ENCODE data around the gene ZSCAN30.

ZSCAN30 gene

DNA sequence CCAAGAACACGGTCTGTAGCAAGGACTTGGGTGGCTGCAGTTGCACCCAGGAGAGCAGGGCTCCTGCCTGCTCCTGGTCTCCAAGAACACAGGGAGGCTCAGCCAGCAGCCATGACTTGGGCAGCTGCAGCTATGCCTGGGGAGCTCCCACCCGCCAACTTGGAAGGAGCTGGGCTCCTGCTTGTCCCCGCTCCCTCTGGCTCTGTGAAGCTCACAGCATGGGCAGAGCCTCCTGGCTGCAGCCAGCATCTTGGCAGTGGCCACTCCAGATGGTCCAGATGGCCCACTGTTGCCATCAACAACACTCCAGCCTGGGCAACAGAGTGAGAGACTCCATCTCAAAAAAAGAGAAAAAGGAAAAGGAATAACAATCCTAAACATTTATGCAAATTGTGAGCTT, 5.2 kb downstream of the ZSCAN30 start:
- FAIRE-seq (no peak), DNase-seq (ENCODE audit: insufficient read length, low spot score) (no peak)
- TF ChIP-seq SPI1 (IDR thresholded peaks at IDR 0.05; ENCODE audit: low read depth, low read length) (no peak), TAF1 (IDR thresholded peaks at IDR 0.05; ENCODE audit: low read depth, low read length) (no peak), POLR2A (IDR thresholded peaks at IDR 0.05; ENCODE audit: low read depth, low read length) (no peak), POLR2AphosphoS5 (IDR thresholded peaks at IDR 0.05; ENCODE audit: low read depth, low read length) (no peak), POU2F2 (IDR thresholded peaks at IDR 0.05; ENCODE audit: low read depth, low read length) (no peak), PAX5 (IDR thresholded peaks at IDR 0.05; ENCODE audit: insufficient read depth, low read length, severe bottlenecking) (no peak)

- no peak for DNase-seq (ENCODE audit: insufficient read length, low spot score)
- TF ChIP-seq TAF1 (IDR thresholded peaks at IDR 0.05; ENCODE audit: low read depth, low read length) (no peak), POLR2A (IDR thresholded peaks at IDR 0.05; ENCODE audit: low read depth, low read length) (no peak), PAX5 (IDR thresholded peaks at IDR 0.05; ENCODE audit: insufficient read depth, low read length, severe bottlenecking) (no peak), POLR2AphosphoS5 (IDR thresholded peaks at IDR 0.05; ENCODE audit: low read depth, low read length) (no peak), SPI1 (IDR thresholded peaks at IDR 0.05; ENCODE audit: low read depth, low read length) (no peak), POU2F2 (IDR thresholded peaks at IDR 0.05; ENCODE audit: low read depth, low read length) (no peak)
- FAIRE-seq = no peak
Measured at GRCh38 chr18:35283923-35284794, 5.9 kb downstream of the ZSCAN30 start.

GRCh38 chr18:35282353-35282752, 7.7 kb downstream of the ZSCAN30 start:
- FAIRE-seq (no peak), DNase-seq (ENCODE audit: insufficient read length, low spot score) (no peak)
- no peak for TF ChIP-seq PAX5 (IDR thresholded peaks at IDR 0.05; ENCODE audit: insufficient read depth, low read length, severe bottlenecking)
- TF ChIP-seq POLR2A (IDR thresholded peaks at IDR 0.05; ENCODE audit: low read depth, low read length) = no peak
- TF ChIP-seq TAF1 (IDR thresholded peaks at IDR 0.05; ENCODE audit: low read depth, low read length) = no peak
- no peak for TF ChIP-seq SPI1 (IDR thresholded peaks at IDR 0.05; ENCODE audit: low read depth, low read length)
- no peak for TF ChIP-seq POU2F2 (IDR thresholded peaks at IDR 0.05; ENCODE audit: low read depth, low read length)
- no peak for TF ChIP-seq POLR2AphosphoS5 (IDR thresholded peaks at IDR 0.05; ENCODE audit: low read depth, low read length)

GRCh38 chr18:35278969-35279368, 11.1 kb downstream of the ZSCAN30 start:
- DNase-seq (ENCODE audit: insufficient read length, low spot score) = no peak
- TF ChIP-seq POLR2A (IDR thresholded peaks at IDR 0.05; ENCODE audit: low read depth, low read length) = no peak
- TF ChIP-seq PAX5 (IDR thresholded peaks at IDR 0.05; ENCODE audit: insufficient read depth, low read length, severe bottlenecking) = no peak
- no peak for TF ChIP-seq POLR2AphosphoS5 (IDR thresholded peaks at IDR 0.05; ENCODE audit: low read depth, low read length)
- TF ChIP-seq POU2F2 (IDR thresholded peaks at IDR 0.05; ENCODE audit: low read depth, low read length) = no peak
- TF ChIP-seq TAF1 (IDR thresholded peaks at IDR 0.05; ENCODE audit: low read depth, low read length) = no peak
- no peak for TF ChIP-seq SPI1 (IDR thresholded peaks at IDR 0.05; ENCODE audit: low read depth, low read length)
- no peak for FAIRE-seq

DNA sequence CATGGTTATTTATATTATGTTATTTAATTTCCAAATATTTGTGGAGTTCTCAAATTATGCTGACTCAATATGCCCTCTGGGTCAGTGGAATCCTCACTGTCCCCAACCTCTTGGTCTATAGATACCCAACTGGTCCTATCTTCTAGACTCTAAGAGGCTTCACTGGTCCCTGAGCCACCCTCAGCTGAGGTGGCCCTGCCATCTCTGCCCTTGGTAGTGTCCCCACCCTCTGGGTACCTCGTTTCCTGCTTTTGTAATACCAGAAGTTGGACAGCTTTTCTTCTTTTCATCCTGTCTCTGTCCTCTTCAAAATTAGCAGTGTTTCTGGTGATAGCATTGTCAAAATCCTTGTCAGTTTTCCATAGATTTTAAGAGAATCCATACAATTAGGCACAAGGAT, 11.9 kb downstream of the ZSCAN30 start:
- no peak for FAIRE-seq
- TF ChIP-seq PAX5 (IDR thresholded peaks at IDR 0.05; ENCODE audit: insufficient read depth, low read length, severe bottlenecking) = no peak
- DNase-seq (ENCODE audit: insufficient read length, low spot score) = no peak

GRCh38 chr18:35277633-35278032, 12.4 kb downstream of the ZSCAN30 start:
- no peak for DNase-seq (ENCODE audit: insufficient read length, low spot score)
- TF ChIP-seq POLR2A (IDR thresholded peaks at IDR 0.05; ENCODE audit: low read depth, low read length) = no peak
- no peak for TF ChIP-seq PAX5 (IDR thresholded peaks at IDR 0.05; ENCODE audit: insufficient read depth, low read length, severe bottlenecking)
- no peak for TF ChIP-seq SPI1 (IDR thresholded peaks at IDR 0.05; ENCODE audit: low read depth, low read length)
- no peak for TF ChIP-seq POLR2AphosphoS5 (IDR thresholded peaks at IDR 0.05; ENCODE audit: low read depth, low read length)
- no peak for TF ChIP-seq POU2F2 (IDR thresholded peaks at IDR 0.05; ENCODE audit: low read depth, low read length)
- no peak for TF ChIP-seq TAF1 (IDR thresholded peaks at IDR 0.05; ENCODE audit: low read depth, low read length)
- no peak for FAIRE-seq

- no peak for FAIRE-seq
- no peak for DNase-seq (ENCODE audit: insufficient read length, low spot score)
- TF ChIP-seq SPI1 (IDR thresholded peaks at IDR 0.05; ENCODE audit: low read depth, low read length) = no peak
- TF ChIP-seq POLR2A (IDR thresholded peaks at IDR 0.05; ENCODE audit: low read depth, low read length) = no peak
- TF ChIP-seq TAF1 (IDR thresholded peaks at IDR 0.05; ENCODE audit: low read depth, low read length) = no peak
- TF ChIP-seq PAX5 (IDR thresholded peaks at IDR 0.05; ENCODE audit: insufficient read depth, low read length, severe bottlenecking) = no peak
- no peak for TF ChIP-seq POU2F2 (IDR thresholded peaks at IDR 0.05; ENCODE audit: low read depth, low read length)
- TF ChIP-seq POLR2AphosphoS5 (IDR thresholded peaks at IDR 0.05; ENCODE audit: low read depth, low read length) = no peak
Measured at GRCh38 chr18:35276267-35276666, 13.8 kb downstream of the ZSCAN30 start.

DNA sequence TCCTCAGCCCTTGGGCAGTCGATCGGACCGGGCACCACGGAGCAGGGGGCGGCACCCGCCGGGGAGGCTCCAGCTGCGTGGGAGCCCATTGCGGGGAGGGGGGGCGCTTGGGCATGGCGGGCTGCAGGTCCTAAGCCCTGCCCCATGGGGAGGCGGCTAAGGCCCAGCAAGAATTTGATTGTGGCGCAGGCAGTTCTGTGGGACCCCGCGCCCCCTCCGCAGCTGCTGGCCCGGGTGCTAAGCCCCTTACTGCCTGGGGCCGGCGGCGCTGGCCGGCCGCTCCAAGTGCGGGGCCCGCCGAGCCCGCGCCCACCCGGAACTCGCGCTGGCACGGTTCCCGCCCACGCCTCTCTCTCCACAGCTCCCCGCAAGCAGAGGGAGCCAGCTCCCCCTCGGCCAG, 18.4 kb downstream of the ZSCAN30 start:
- FAIRE-seq (no peak), DNase-seq (ENCODE audit: insufficient read length, low spot score) (no peak)
- TF ChIP-seq TAF1 (IDR thresholded peaks at IDR 0.05; ENCODE audit: low read depth, low read length) (no peak), POLR2AphosphoS5 (IDR thresholded peaks at IDR 0.05; ENCODE audit: low read depth, low read length) (no peak), POLR2A (IDR thresholded peaks at IDR 0.05; ENCODE audit: low read depth, low read length) (no peak), PAX5 (IDR thresholded peaks at IDR 0.05; ENCODE audit: insufficient read depth, low read length, severe bottlenecking) (no peak), POU2F2 (IDR thresholded peaks at IDR 0.05; ENCODE audit: low read depth, low read length) (no peak), SPI1 (IDR thresholded peaks at IDR 0.05; ENCODE audit: low read depth, low read length) (no peak)

GRCh38 chr18:35268821-35269220, 21.2 kb downstream of the ZSCAN30 start:
- no peak for TF ChIP-seq TAF1 (IDR thresholded peaks at IDR 0.05; ENCODE audit: low read depth, low read length)
- 0 out of 2 replicates have a peak, but pooled peaks have one; percentile 23 for TF ChIP-seq SPI1 (IDR thresholded peaks at IDR 0.05; ENCODE audit: low read depth, low read length)
- DNase-seq (ENCODE audit: insufficient read length, low spot score) (no peak), FAIRE-seq (no peak)

GRCh38 chr18:35267809-35268208, 22.2 kb downstream of the ZSCAN30 start:
- FAIRE-seq (no peak), DNase-seq (ENCODE audit: insufficient read length, low spot score) (no peak)
- TF ChIP-seq TAF1 (IDR thresholded peaks at IDR 0.05; ENCODE audit: low read depth, low read length) (no peak), SPI1 (IDR thresholded peaks at IDR 0.05; ENCODE audit: low read depth, low read length) (no peak), POU2F2 (IDR thresholded peaks at IDR 0.05; ENCODE audit: low read depth, low read length) (no peak), PAX5 (IDR thresholded peaks at IDR 0.05; ENCODE audit: insufficient read depth, low read length, severe bottlenecking) (no peak), POLR2AphosphoS5 (IDR thresholded peaks at IDR 0.05; ENCODE audit: low read depth, low read length) (no peak), POLR2A (IDR thresholded peaks at IDR 0.05; ENCODE audit: low read depth, low read length) (no peak)
